HEK293 (cell line): Measurements from ENCODE around the gene CEND1.

Experiments used
- HOXD13 ChIP-seq: sonication (generic); formaldehyde crosslinking; IDR thresholded peaks from 2 replicates; pipeline ENCODE4 v1.8.0; 2022; ENCODE audit warnings: missing genetic modification reagents, borderline replicate concordance
- KLF1 ChIP-seq: fragments of 450-650 bp; formaldehyde crosslinking; IDR thresholded peaks from 2 replicates; pipeline ENCODE4 v1.5.1; 2016; ENCODE audit warnings: missing biosample characterization, missing genetic modification characterization
- MEIS1 ChIP-seq: sonication (generic); formaldehyde crosslinking; IDR thresholded peaks from 2 replicates; pipeline ENCODE4 v1.8.1; 2022; ENCODE audit warnings: missing genetic modification reagents, mild to moderate bottlenecking, borderline replicate concordance
- REPIN1 ChIP-seq: fragments of 450-650 bp; formaldehyde crosslinking; IDR thresholded peaks from 2 replicates; pipeline ENCODE4 v1.5.1; 2017; ENCODE audit warnings: missing biosample characterization, missing genetic modification characterization, low read depth
- ZBTB17 ChIP-seq: fragments of 450-650 bp; formaldehyde crosslinking; IDR thresholded peaks from 2 replicates; pipeline ENCODE4 v1.5.1; 2016; ENCODE audit warnings: missing biosample characterization, missing genetic modification characterization
- ZNF24 ChIP-seq: fragments of 450-650 bp; formaldehyde crosslinking; IDR thresholded peaks from 2 replicates; pipeline ENCODE4 v1.5.1; 2016; ENCODE audit warnings: missing biosample characterization, missing genetic modification characterization
- ZNF777 ChIP-seq: fragments of 450-650 bp; formaldehyde crosslinking; IDR thresholded peaks from 2 replicates; pipeline ENCODE4 v1.5.1; 2017; ENCODE audit warnings: missing biosample characterization, missing genetic modification characterization, borderline replicate concordance
- TF ChIP-seq, protein P1 (sequence below): fragments of 450-650 bp; formaldehyde crosslinking; IDR thresholded peaks from 2 replicates; pipeline ENCODE4 v1.5.1; 2016; ENCODE audit warnings: missing biosample characterization, missing genetic modification characterization
- TF ChIP-seq, protein P2 (sequence below): fragments of 450-650 bp; formaldehyde crosslinking; IDR thresholded peaks from 2 replicates; pipeline ENCODE4 v1.5.1; 2017; ENCODE audit warnings: missing biosample characterization, missing genetic modification characterization
- TF ChIP-seq, protein P3 (sequence below): fragments of 450-650 bp; formaldehyde crosslinking; IDR thresholded peaks from 2 replicates; pipeline ENCODE4 v1.5.1; 2017; ENCODE audit warnings: missing biosample characterization, mild to moderate bottlenecking, missing genetic modification characterization, moderate library complexity

- TF ChIP-seq ZNF24: no peak
- no peak for TF ChIP-seq ZNF777 (tag by site-specific recombination)
- no peak for TF ChIP-seq MEIS1 (CRISPR knock-in tag)
- TF ChIP-seq HOXD13 (CRISPR knock-in tag): no peak
- TF ChIP-seq REPIN1 (tag by site-specific recombination): no peak
- TF ChIP-seq, protein P1, sequence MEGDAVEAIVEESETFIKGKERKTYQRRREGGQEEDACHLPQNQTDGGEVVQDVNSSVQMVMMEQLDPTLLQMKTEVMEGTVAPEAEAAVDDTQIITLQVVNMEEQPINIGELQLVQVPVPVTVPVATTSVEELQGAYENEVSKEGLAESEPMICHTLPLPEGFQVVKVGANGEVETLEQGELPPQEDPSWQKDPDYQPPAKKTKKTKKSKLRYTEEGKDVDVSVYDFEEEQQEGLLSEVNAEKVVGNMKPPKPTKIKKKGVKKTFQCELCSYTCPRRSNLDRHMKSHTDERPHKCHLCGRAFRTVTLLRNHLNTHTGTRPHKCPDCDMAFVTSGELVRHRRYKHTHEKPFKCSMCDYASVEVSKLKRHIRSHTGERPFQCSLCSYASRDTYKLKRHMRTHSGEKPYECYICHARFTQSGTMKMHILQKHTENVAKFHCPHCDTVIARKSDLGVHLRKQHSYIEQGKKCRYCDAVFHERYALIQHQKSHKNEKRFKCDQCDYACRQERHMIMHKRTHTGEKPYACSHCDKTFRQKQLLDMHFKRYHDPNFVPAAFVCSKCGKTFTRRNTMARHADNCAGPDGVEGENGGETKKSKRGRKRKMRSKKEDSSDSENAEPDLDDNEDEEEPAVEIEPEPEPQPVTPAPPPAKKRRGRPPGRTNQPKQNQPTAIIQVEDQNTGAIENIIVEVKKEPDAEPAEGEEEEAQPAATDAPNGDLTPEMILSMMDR: no peak
- TF ChIP-seq, protein P2, sequence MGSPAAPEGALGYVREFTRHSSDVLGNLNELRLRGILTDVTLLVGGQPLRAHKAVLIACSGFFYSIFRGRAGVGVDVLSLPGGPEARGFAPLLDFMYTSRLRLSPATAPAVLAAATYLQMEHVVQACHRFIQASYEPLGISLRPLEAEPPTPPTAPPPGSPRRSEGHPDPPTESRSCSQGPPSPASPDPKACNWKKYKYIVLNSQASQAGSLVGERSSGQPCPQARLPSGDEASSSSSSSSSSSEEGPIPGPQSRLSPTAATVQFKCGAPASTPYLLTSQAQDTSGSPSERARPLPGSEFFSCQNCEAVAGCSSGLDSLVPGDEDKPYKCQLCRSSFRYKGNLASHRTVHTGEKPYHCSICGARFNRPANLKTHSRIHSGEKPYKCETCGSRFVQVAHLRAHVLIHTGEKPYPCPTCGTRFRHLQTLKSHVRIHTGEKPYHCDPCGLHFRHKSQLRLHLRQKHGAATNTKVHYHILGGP (tag by site-specific recombination): no peak
- TF ChIP-seq KLF1: no peak
- TF ChIP-seq, protein P3, sequence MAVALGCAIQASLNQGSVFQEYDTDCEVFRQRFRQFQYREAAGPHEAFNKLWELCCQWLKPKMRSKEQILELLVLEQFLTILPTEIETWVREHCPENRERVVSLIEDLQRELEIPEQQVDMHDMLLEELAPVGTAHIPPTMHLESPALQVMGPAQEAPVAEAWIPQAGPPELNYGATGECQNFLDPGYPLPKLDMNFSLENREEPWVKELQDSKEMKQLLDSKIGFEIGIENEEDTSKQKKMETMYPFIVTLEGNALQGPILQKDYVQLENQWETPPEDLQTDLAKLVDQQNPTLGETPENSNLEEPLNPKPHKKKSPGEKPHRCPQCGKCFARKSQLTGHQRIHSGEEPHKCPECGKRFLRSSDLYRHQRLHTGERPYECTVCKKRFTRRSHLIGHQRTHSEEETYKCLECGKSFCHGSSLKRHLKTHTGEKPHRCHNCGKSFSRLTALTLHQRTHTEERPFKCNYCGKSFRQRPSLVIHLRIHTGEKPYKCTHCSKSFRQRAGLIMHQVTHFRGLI: no peak
- no peak for TF ChIP-seq ZBTB17 (tag by site-specific recombination)
Observed at GRCh38 chr11:800473-800872, 10.6 kb upstream of the CEND1 start.
